H54 (cell line): Measurements from ENCODE around the gene CNKSR2.

Experiments used
- DNase-seq: peaks from one replicate; pipeline ENCODE4 v3.0.0; 2011; ENCODE audit warnings: low spot score, mixed read lengths; ENCODE audit not compliant: insufficient read length
- FAIRE-seq: peaks from 3 replicates; lab custom pipeline; 2011; peaks lifted over from hg19 to GRCh38; lab: Jason Lieb, UNC
- POLR2A ChIP-seq: IDR thresholded peaks from 2 replicates; pipeline ENCODE4 v1.6.1; 2011; ENCODE audit warnings: low read depth, mild to moderate bottlenecking, low read length

The CNKSR2 gene

GRCh38 chrX:21374163-21374993 is at the start of gene CNKSR2:
Gene CNKSR2 (plus strand): TSS chrX:21374418. CDS start chrX:21374898, 480 bp downstream.
- FAIRE-seq (no peak), DNase-seq (no peak)
- no peak for TF ChIP-seq POLR2A

GRCh38 chrX:21354725-21355124 is 19.5 kb upstream of the CNKSR2 start:
- DNase-seq: no peak
- no peak for FAIRE-seq
- no peak for TF ChIP-seq POLR2A

GRCh38 chrX:21355831-21356230 is 18.4 kb upstream of the CNKSR2 start:
- no peak for DNase-seq
- no peak for FAIRE-seq

GRCh38 chrX:21369613-21370012 is 4.6 kb upstream of the CNKSR2 start:
- DNase-seq (no peak), FAIRE-seq (no peak)
- TF ChIP-seq POLR2A: no peak

More at GRCh38 chrX:21355831-21356230, 18.4 kb upstream of the CNKSR2 start:
- no peak for TF ChIP-seq POLR2A

GRCh38 chrX:21373001-21373400 is 1.2 kb upstream of the CNKSR2 start:
- FAIRE-seq: no peak
- TF ChIP-seq POLR2A: no peak
- no peak for DNase-seq

GRCh38 chrX:21373637-21374162 is 518 bp upstream of the CNKSR2 start:
- no peak for TF ChIP-seq POLR2A
- no peak for DNase-seq
- FAIRE-seq: no peak

- FAIRE-seq (no peak), DNase-seq (no peak)
- no peak for TF ChIP-seq POLR2A
These were observed 933 bp downstream of the CNKSR2 start for GRCh38 chrX:21374994-21375707.

- no peak for FAIRE-seq
- no peak for DNase-seq
- no peak for TF ChIP-seq POLR2A
These were observed 1.4 kb downstream of the CNKSR2 start for GRCh38 chrX:21375708-21376009.

- no peak for DNase-seq
- no peak for FAIRE-seq
- TF ChIP-seq POLR2A: no peak
These were observed 2.4 kb downstream of the CNKSR2 start for GRCh38 chrX:21376636-21377035.

- DNase-seq (no peak), FAIRE-seq (no peak)
- no peak for TF ChIP-seq POLR2A
These were observed 5.8 kb downstream of the CNKSR2 start for GRCh38 chrX:21379991-21380390.

GRCh38 chrX:21382715-21383114 is 8.5 kb downstream of the CNKSR2 start:
- FAIRE-seq (no peak), DNase-seq (no peak)
- TF ChIP-seq POLR2A: no peak

GRCh38 chrX:21383546-21383945 is 9.3 kb downstream of the CNKSR2 start:
- DNase-seq (no peak), FAIRE-seq (no peak)
- TF ChIP-seq POLR2A: no peak

- no peak for FAIRE-seq
- no peak for TF ChIP-seq POLR2A
- DNase-seq: no peak
These were observed 10.0 kb downstream of the CNKSR2 start for GRCh38 chrX:21384178-21384577.

GRCh38 chrX:21394792-21395191 is 20.6 kb downstream of the CNKSR2 start:
- no peak for DNase-seq

More at GRCh38 chrX:21394792-21395191, 20.6 kb downstream of the CNKSR2 start:
- TF ChIP-seq POLR2A: no peak
- no peak for FAIRE-seq
